HG02938 (cell line): ENCODE results near the gene TCAIM.

ENCODE experiments used
- ATAC-seq: cut with Tn5 transposase; IDR thresholded peaks from one replicate; pipeline ENCODE4 v1.9.1; 2021; ENCODE audit warnings: mild to moderate bottlenecking, moderate library complexity; ENCODE audit not compliant: unreplicated experiment

Gene TCAIM

DNA sequence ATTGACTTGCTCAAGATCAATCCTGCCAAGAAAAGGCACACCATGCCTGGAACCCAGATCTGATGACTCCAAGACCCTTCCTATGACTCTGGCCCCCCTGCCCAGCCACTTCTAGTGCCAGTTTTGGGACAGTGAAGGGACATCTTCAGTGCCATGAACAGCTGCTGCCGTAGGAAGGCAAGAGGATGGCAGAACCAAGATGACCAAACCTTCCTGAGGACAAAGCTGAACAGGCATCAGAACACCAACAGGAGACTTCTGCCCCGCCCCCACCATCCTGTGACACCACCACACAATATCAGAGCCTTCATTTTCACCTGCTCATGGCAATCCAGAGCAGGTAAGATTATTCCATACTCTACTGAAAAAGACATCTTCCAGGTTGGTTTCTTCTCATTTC is 105.9 kb downstream of the TCAIM start:
- ATAC-seq = no peak

- no peak for ATAC-seq
Observed at GRCh38 chr3:44444896-44445691, 106.5 kb downstream of the TCAIM start.

DNA sequence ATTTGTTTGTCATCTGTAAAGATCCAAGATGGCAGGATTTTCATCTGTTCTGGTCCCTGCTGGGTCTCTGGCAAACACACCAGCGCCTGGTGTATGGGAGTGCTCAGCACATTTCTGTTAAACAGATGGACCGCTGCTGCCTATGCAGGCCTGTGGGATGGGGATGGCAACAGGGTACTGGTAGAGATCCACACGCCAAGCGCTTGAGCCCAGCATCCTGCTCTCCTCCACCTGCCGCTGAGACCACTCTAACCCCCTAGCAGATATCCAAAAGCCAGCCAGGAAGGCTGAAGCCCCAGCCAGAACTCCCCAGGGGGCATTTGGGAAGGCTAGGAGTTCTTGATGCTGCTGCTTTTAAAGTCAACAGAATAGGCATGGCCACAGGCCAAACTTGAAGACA is 107.2 kb downstream of the TCAIM start:
- ATAC-seq = no peak

DNA sequence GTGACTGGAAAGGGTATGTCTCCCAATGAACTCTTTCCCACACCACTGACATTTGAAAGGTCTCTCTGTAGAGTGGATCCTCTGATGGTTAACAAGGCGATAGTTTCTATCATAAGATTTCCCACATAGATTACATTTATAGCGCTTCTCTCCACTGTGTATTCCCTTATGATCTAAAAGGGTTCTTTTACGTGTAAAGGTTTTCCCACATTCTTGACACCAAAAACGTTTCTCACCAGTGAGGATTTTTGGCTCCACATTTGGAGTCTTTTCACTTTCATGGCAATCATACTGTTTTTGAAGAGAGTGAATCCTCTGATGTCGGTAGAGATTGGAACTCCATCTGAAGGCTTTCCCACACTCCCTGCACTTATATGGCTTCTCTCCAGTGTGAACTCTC is 108.4 kb downstream of the TCAIM start:
- ATAC-seq = no peak

DNA sequence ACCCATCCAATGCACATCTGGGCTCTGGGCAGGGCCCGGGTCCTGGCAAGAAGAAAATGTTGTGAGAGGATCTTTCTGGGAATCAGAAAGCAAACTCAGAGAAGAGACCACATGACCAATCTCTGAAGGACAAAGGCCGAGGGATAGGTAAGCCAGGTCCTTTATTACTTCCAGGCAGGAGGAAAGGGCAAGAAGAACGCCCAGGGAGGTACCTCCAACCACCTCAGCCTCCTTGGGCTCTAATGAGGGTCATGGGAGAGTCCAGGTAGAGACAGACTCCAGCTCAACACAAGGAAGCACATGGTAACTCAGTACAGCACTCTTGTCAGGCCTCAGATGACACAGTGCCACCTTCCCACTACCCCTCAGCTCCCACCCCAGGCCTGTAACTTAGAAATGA is 112.9 kb downstream of the TCAIM start:
- ATAC-seq = no peak

DNA sequence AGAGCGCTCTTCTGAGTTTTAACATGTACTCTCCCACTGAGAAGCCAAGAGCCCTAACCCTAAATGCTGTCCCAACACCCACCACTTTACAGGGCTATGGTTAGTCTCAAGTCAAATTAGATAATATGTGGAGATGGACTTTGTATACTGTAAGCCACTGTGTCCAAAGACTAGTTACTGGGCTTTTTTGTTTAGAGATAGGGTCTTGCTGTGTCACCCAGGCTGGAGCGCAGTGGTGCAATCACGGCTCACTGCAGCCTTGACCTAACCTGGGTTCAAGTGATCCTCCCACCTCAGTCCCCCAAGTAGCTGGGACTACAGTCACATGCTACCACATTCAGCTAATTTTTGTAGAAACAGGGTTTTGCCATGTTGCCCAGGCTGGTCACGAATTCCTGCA is 115.7 kb downstream of the TCAIM start:
- no peak for ATAC-seq

DNA sequence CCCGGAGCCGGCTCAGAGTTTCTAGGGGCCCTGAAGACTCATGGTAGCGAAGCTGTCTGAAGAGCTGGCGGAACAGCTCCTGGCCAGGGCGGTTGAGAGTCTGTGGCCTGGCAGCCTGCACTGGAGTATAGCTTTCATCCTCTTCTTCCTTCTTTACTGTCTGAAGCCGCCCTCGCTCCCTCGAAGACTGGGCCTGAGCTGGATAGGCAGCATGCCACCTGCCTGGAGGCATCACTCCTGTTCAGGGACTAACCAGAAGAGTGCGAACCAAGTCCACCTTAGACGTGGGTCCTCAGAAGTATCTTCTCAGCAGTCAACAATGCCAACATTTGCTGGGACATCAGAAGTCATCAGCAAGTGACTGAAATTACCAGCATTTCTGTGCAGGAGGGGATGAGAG is 116.8 kb downstream of the TCAIM start:
- no peak for ATAC-seq
